GM23248 (cell line): ENCODE data around the gene PPP1R3F.

ENCODE experiments used
- EZH2 ChIP-seq: fragments of 200-600 bp; sonication (generic); IDR thresholded peaks from 2 replicates; pipeline ENCODE4 v1.6.1; 2018; ENCODE audit warnings: antibody characterized with exemption, mild to moderate bottlenecking; ENCODE audit not compliant: insufficient read depth, poor library complexity, severe bottlenecking
- EZH2phosphoT487 ChIP-seq: fragments of 200-600 bp; sonication (generic); IDR thresholded peaks from 2 replicates; pipeline ENCODE4 v1.6.1; 2018; ENCODE audit warnings: antibody characterized with exemption, moderate library complexity, mild to moderate bottlenecking, low read depth; ENCODE audit not compliant: insufficient read depth

GRCh38 chrX:49258749-49259124 lies 10.9 kb upstream of the PPP1R3F start:
- TF ChIP-seq EZH2 (no peak), EZH2phosphoT487 (no peak)
